ENCODE measurements around the gene RSRC1. TPM values are rescaled to one million over a fixed set of nuclear protein-coding genes. Genes with fewer than 3 reads are reported as not detected.

RSRC1 gene
- total RNA-seq, 1 donor from 2014 or later: 38.5 TPM

DNA sequence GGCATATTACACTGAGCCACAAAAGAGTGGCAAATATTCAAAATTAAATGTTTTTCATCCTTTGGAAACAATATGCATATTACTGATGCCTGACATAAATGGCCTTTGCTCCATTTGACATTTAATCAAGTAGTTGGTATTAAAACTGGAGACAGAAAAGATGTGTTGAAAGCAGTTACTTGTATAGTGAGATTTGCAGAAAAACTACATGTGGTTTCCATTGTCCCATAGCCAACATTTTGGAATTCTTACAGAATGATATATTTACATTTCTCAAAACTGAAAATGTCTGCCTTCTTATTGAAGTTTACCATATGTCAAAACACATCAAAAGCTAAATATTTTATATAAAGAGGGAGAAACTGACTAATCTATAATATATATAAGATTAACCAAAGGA lies 25.2 kb upstream of the RSRC1 start:
- Histone ChIP-seq H3K36me3 (no peaks in the 10 kb centered on the region), H3K4me3 (no peak overlapping the region), H3K4me1 (no peaks in the 10 kb centered on the region), H3K9me3 (no peaks in the 10 kb centered on the region), H3K27me3 (no peaks in the 10 kb centered on the region), H3K27ac (no peak overlapping the region)
- no peak for TF ChIP-seq POLR2AphosphoS5 (IDR thresholded peaks at IDR 0.05; ENCODE audit: insufficient read depth in 1 of 2, low read depth in 1 of 2)
- no peak for TF ChIP-seq POLR2A (IDR thresholded peaks at IDR 0.05)
- TF ChIP-seq CTCF (IDR thresholded peaks at IDR 0.05): no peak
- intact Hi-C loops (cut with DNase I): no loop called here
- DNase-seq (ENCODE audit: extremely low spot score in 2 of 2): no peak

DNA sequence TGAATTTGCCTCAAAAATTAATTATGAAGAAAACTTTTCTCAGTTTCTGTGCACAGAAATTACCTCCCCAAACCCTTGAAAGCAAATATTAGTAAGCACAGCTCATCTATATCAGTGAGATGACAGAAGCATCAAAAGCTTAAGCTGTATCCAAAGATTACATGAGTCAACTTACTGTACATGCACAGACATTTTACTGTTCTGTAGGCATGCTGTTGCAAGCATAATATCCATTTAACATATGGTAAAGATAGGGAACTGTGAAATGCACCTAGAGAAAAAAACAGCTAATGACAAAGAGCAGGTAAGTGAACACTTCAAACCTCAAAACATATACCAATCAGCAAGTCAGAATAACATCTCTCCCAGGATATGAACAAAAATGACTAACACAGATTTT lies 24.5 kb upstream of the RSRC1 start:
- Histone ChIP-seq H3K4me1 (no peaks in the 10 kb centered on the region), H3K27me3 (no peaks in the 10 kb centered on the region), H3K27ac (no peak overlapping the region), H3K9me3 (no peaks in the 10 kb centered on the region), H3K4me3 (no peak overlapping the region), H3K36me3 (no peaks in the 10 kb centered on the region)
- TF ChIP-seq POLR2AphosphoS5 (IDR thresholded peaks at IDR 0.05; ENCODE audit: insufficient read depth in 1 of 2, low read depth in 1 of 2): no peak
- intact Hi-C loops (cut with DNase I): no loop called here
- no peak for DNase-seq (ENCODE audit: extremely low spot score in 2 of 2)

- H3K27me3 ChIP-seq: no peaks in the 10 kb centered on the region
- TF ChIP-seq POLR2AphosphoS5 (IDR thresholded peaks at IDR 0.05; ENCODE audit: insufficient read depth in 1 of 2, low read depth in 1 of 2): no peak
- TF ChIP-seq POLR2A (IDR thresholded peaks at IDR 0.05): no peak
- no peak for TF ChIP-seq CTCF (IDR thresholded peaks at IDR 0.05)
Observed at GRCh38 chr3:158085931-158086330, 24.0 kb upstream of the RSRC1 start.

DNA sequence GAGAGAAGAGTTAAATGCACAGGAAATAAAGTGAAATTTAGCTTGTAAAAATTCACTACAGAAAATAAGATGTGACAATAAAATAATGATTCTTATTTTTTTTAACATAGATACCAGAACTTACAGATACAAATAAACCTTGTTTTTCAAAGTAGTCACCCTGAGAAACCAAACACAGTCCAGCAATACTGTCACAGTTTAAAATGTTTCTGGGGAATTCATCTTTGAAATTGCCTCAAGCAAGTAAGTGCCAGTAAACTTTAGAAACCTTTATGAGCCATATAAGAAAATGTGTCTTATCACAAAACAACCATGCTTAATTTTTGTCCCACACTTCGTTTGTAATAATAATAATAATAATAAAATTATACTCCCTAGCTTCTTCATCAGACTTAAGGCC lies 23.5 kb upstream of the RSRC1 start:
- Histone ChIP-seq H3K27ac (no peak overlapping the region), H3K27me3 (no peaks in the 10 kb centered on the region), H3K4me3 (no peak overlapping the region), H3K4me1 (no peaks in the 10 kb centered on the region), H3K9me3 (no peaks in the 10 kb centered on the region), H3K36me3 (no peaks in the 10 kb centered on the region)
- no peak for DNase-seq (ENCODE audit: extremely low spot score in 2 of 2)
- intact Hi-C loops (cut with DNase I): no loop called here
- TF ChIP-seq POLR2AphosphoS5 (IDR thresholded peaks at IDR 0.05; ENCODE audit: insufficient read depth in 1 of 2, low read depth in 1 of 2) (no peak), POLR2A (IDR thresholded peaks at IDR 0.05) (no peak), CTCF (IDR thresholded peaks at IDR 0.05) (no peak)

More at GRCh38 chr3:158085931-158086330, 24.0 kb upstream of the RSRC1 start:
- no peak overlapping the region for H3K27ac ChIP-seq
- no peaks in the 10 kb centered on the region for H3K36me3 ChIP-seq
- DNase-seq (ENCODE audit: extremely low spot score in 2 of 2): no peak
- H3K4me1 ChIP-seq: no peaks in the 10 kb centered on the region
- no peak overlapping the region for H3K4me3 ChIP-seq
- H3K9me3 ChIP-seq: no peaks in the 10 kb centered on the region
- intact Hi-C loops (cut with DNase I): no loop called here

GRCh38 chr3:158086776-158087175 lies 23.1 kb upstream of the RSRC1 start:
- intact Hi-C loops (cut with DNase I): no loop called here
- H3K27me3 ChIP-seq: no peaks in the 10 kb centered on the region

More at GRCh38 chr3:158086776-158087175, 23.1 kb upstream of the RSRC1 start:
- Histone ChIP-seq H3K4me1 (no peaks in the 10 kb centered on the region), H3K4me3 (no peak overlapping the region), H3K9me3 (no peaks in the 10 kb centered on the region), H3K27ac (no peak overlapping the region), H3K36me3 (no peaks in the 10 kb centered on the region)
- no peak for DNase-seq (ENCODE audit: extremely low spot score in 2 of 2)
- TF ChIP-seq CTCF (IDR thresholded peaks at IDR 0.05) (no peak), POLR2A (IDR thresholded peaks at IDR 0.05) (no peak), POLR2AphosphoS5 (IDR thresholded peaks at IDR 0.05; ENCODE audit: insufficient read depth in 1 of 2, low read depth in 1 of 2) (no peak)
